CD14-positive monocyte (primary cell): ENCODE data around the gene MACROD2. TPM values are rescaled to one million over a fixed set of nuclear protein-coding genes. Genes with fewer than 3 reads are reported as not detected.

Experiments used
- DNase-seq, 3 donors: peaks; one replicate each; pipeline ENCODE4 v3.0.0-alpha.2; 2011 to 2022
- H2AFZ ChIP-seq: 2 replicates; pipeline ENCODE4 v1.6.0; 2012; ENCODE audit warnings: mild to moderate bottlenecking, low read depth, low read length, inconsistent platforms; ENCODE audit not compliant: insufficient read depth, poor library complexity, severe bottlenecking
- H3K27ac ChIP-seq, 2 donors: 1 replicate in 1 of 2; 2 replicates in 1 of 2; pipeline ENCODE4 v1.5.1; 2012 to 2013; ENCODE audit warnings: low read length in 2 of 2, control low read depth in 1 of 2, inconsistent platforms in 1 of 2, low read depth in 1 of 2, mild to moderate bottlenecking in 1 of 2
- H3K27me3 ChIP-seq, 2 donors: one replicate each; pipeline versions ENCODE4 v1.6.0 to v1.6.1; 2011 to 2013; ENCODE audit warnings: low read length in 2 of 2; ENCODE audit not compliant: control insufficient read depth in 2 of 2, insufficient read depth in 2 of 2
- H3K36me3 ChIP-seq, 2 donors: replicated peaks in 1 of 2; 1 replicate in 1 of 2; 2 replicates in 1 of 2; pipeline versions ENCODE4 v1.5.1 to v1.6.1; 2012 to 2013; ENCODE audit warnings: low read length in 2 of 2, control low read depth in 1 of 2, inconsistent platforms in 1 of 2, mild to moderate bottlenecking in 1 of 2; ENCODE audit not compliant: insufficient read depth in 2 of 2, control insufficient read depth in 1 of 2
- H3K4me1 ChIP-seq, 2 donors: 1 replicate in 1 of 2; 2 replicates in 1 of 2; pipeline versions ENCODE4 v1.5.1 to v1.6.1; 2012 to 2013; ENCODE audit warnings: low read length in 2 of 2, control low read depth in 1 of 2, inconsistent platforms in 1 of 2, mild to moderate bottlenecking in 1 of 2, moderate library complexity in 1 of 2; ENCODE audit not compliant: insufficient read depth in 2 of 2, control insufficient read depth in 1 of 2
- H3K4me2 ChIP-seq: replicated peaks from 2 replicates; pipeline ENCODE3; 2012; ENCODE audit warnings: low read length, moderate library complexity, mild to moderate bottlenecking; ENCODE audit not compliant: poor library complexity, severe bottlenecking; ENCODE audit errors: extremely low read depth
- H3K4me3 ChIP-seq, 3 experiments: fragments of 200-600 bp in 1 of 3; sonication (generic) in 1 of 3; replicated peaks in 1 of 3; 1 replicate in 2 of 3; 2 replicates in 1 of 3; pipeline ENCODE4 v1.5.1; 2011 to 2013; ENCODE audit warnings: low read length in 3 of 3, mild to moderate bottlenecking in 3 of 3, control low read depth in 2 of 3, low read depth in 2 of 3, inconsistent platforms in 1 of 3, moderate library complexity in 1 of 3
- H3K79me2 ChIP-seq: 2 replicates; pipeline ENCODE4 v1.6.0; 2012; ENCODE audit warnings: mild to moderate bottlenecking, control low read depth, inconsistent platforms, low read length, moderate library complexity; ENCODE audit not compliant: insufficient read depth
- H3K9ac ChIP-seq: 2 replicates; pipeline ENCODE4 v1.6.0; 2017; ENCODE audit warnings: low read length, mild to moderate bottlenecking; ENCODE audit not compliant: insufficient read depth, poor library complexity, severe bottlenecking
- H3K9me3 ChIP-seq, 2 donors: replicated peaks in 1 of 2; 1 replicate in 1 of 2; 2 replicates in 1 of 2; pipeline versions ENCODE4 v1.5.1 to v1.6.1; 2012 to 2013; ENCODE audit warnings: low read length in 2 of 2, control low read depth in 1 of 2; ENCODE audit not compliant: control insufficient read depth in 1 of 2, insufficient read depth in 1 of 2
- H4K20me1 ChIP-seq: 2 replicates; pipeline ENCODE4 v1.6.0; 2012; ENCODE audit warnings: mild to moderate bottlenecking, low read length, control low read depth, moderate library complexity; ENCODE audit not compliant: insufficient read depth
- H3K27ac Mint-ChIP-seq, 7 donors: one replicate each; pipeline ENCODE4 v1.8.0; 2020; ENCODE audit warnings: mild to moderate bottlenecking in 7 of 7, mixed read lengths in 7 of 7, moderate library complexity in 6 of 7, inconsistent platforms in 2 of 7
- H3K27me3 Mint-ChIP-seq, 3 donors: one replicate each; pipeline ENCODE4 v1.8.0; 2021 to 2022; ENCODE audit warnings: low read depth in 3 of 3, mild to moderate bottlenecking in 3 of 3, mixed read lengths in 3 of 3, moderate library complexity in 3 of 3, inconsistent platforms in 1 of 3
- H3K36me3 Mint-ChIP-seq, 2 donors: one replicate each; pipeline ENCODE4 v1.8.0; 2020; ENCODE audit warnings: mixed read lengths in 2 of 2, inconsistent platforms in 1 of 2, mild to moderate bottlenecking in 1 of 2
- H3K4me1 Mint-ChIP-seq: one replicate; pipeline ENCODE4 v1.8.0; 2020; ENCODE audit warnings: mild to moderate bottlenecking, mixed read lengths
- H3K4me3 Mint-ChIP-seq, 2 donors: one replicate each; pipeline ENCODE4 v1.8.0; 2020; ENCODE audit warnings: mild to moderate bottlenecking in 2 of 2, mixed read lengths in 2 of 2, moderate library complexity in 1 of 2
- H3K9me3 Mint-ChIP-seq, 7 donors: one replicate each; pipeline ENCODE4 v1.8.0; 2020 to 2022; ENCODE audit warnings: mixed read lengths in 7 of 7, mild to moderate bottlenecking in 6 of 7, moderate library complexity in 6 of 7, inconsistent platforms in 2 of 7
- WGBS: methylation state at CpG from one replicate; pipeline ENCODE4 v1.1.5; 2013; ENCODE audit warnings: missing lambda C conversion rate; ENCODE audit not compliant: insufficient coverage; 5-methylcytosine and 5-hydroxymethylcytosine counted together
- intact Hi-C, 2 donors: fragments of 100-400 bp; cut with micrococcal nuclease; formaldehyde crosslinking; loops; one replicate each; pipeline versions ENCODE4 v1.15.0 to v1.15.1; 2023
- polyA plus RNA-seq, 3 donors: library from polyadenylated mRNA; depleted of rRNA in 1 of 3; unstranded in 2 of 3; stranded (reverse) in 1 of 3; fragments of 300-500 nt in 2 of 3; fragments of >200 nt in 1 of 3; fragmentation: Illumina TruSeq in 2 of 3; gene quantifications; 1 replicate in 2 of 3; 2 replicates in 1 of 3; pipeline ENCODE4 v1.2.3, GENCODE V29; 2012 to 2021
- TF ChIP-seq, protein P1 (sequence below): fragments of 200-600 bp; IDR thresholded peaks from one replicate; pipeline ENCODE4 v1.8.0; 2022; ENCODE audit warnings: antibody characterized with exemption, mild to moderate bottlenecking

The MACROD2 gene
- polyA plus RNA-seq, 3 donors, result 0.23 TPM; not detected in 2

DNA sequence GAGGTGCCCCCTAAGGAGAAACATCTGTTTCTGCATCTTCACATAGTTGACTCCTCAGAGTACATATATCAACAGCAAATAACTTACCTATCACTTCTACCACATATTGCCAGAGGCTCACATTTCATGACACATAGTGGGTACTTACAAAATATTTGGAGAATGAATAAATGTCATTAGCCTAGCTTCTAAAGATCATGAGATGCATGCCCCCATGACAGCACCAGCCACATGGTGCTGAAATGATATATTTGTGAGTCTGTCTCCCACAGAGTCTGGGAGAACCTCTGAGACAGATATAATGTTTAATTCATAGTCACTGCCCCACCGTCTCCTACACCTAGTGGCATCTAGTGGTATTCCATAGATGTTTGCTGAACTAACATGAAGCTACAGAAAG is 2022.3 kb downstream of the MACROD2 start:
- Histone ChIP-seq H3K9ac (no peak overlapping the region), H3K4me3 (no peak overlapping the region), H3K9me3 (no peaks in the 10 kb centered on the region), H3K4me2 (no peak overlapping the region), H3K27me3 (no peaks in the 10 kb centered on the region), H3K36me3 (no peaks in the 10 kb centered on the region), H3K4me1 (no peaks in the 10 kb centered on the region), H2AFZ (no peak overlapping the region), H4K20me1 (no peaks in the 10 kb centered on the region), H3K79me2 (no peaks in the 10 kb centered on the region), H3K27ac (no peak overlapping the region)
- peaks cover 0 to 8% (median 6%) of the 10 kb centered on the region in 7 donors for H3K9me3 Mint-ChIP-seq
- no CpG with 5 or more reads among the region's 1 CpG for WGBS
- H3K27me3 Mint-ChIP-seq, result no peaks in the 10 kb centered on the region
- H3K4me1 Mint-ChIP-seq, result no peaks in the 10 kb centered on the region
- no peak overlapping the region for H3K4me3 Mint-ChIP-seq
- DNase-seq, result no peak
- TF ChIP-seq, protein P1, sequence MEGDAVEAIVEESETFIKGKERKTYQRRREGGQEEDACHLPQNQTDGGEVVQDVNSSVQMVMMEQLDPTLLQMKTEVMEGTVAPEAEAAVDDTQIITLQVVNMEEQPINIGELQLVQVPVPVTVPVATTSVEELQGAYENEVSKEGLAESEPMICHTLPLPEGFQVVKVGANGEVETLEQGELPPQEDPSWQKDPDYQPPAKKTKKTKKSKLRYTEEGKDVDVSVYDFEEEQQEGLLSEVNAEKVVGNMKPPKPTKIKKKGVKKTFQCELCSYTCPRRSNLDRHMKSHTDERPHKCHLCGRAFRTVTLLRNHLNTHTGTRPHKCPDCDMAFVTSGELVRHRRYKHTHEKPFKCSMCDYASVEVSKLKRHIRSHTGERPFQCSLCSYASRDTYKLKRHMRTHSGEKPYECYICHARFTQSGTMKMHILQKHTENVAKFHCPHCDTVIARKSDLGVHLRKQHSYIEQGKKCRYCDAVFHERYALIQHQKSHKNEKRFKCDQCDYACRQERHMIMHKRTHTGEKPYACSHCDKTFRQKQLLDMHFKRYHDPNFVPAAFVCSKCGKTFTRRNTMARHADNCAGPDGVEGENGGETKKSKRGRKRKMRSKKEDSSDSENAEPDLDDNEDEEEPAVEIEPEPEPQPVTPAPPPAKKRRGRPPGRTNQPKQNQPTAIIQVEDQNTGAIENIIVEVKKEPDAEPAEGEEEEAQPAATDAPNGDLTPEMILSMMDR, result no peak
- H3K27ac Mint-ChIP-seq, result no peak overlapping the region
- H3K36me3 Mint-ChIP-seq, result no peaks in the 10 kb centered on the region
- intact Hi-C loops, result no loop called here

DNA sequence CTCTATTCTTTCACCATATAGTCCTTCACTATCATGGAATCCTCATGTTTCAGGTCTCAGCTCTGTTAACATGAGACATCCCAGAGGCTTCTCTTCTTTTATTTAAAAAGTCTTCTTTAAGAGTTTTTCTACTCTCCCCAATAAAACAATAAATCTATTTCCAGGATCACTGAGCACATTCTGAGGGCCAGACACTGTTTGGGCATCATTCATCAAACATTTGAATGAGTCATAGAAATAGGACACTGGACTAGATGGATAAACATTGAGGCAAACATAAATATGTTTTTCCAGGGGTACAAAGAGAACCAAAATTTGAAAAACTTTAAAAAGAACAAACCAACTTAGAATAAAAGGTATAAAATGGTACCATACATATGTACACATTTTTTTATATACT is 2023.6 kb downstream of the MACROD2 start:
- no peak overlapping the region for H2AFZ ChIP-seq
- no peak overlapping the region for H3K4me3 Mint-ChIP-seq
- intact Hi-C loops, result no loop called here
- H3K4me1 ChIP-seq, result no peaks in the 10 kb centered on the region
- no peaks in the 10 kb centered on the region for H4K20me1 ChIP-seq
- no peak overlapping the region for H3K4me2 ChIP-seq
- peaks cover 0 to 8% (median 6%) of the 10 kb centered on the region in 7 donors for H3K9me3 Mint-ChIP-seq
- H3K4me3 ChIP-seq, result no peak overlapping the region
- no peak overlapping the region for H3K27ac Mint-ChIP-seq
- no peak for DNase-seq
- no peaks in the 10 kb centered on the region for H3K36me3 ChIP-seq
- H3K79me2 ChIP-seq, result no peaks in the 10 kb centered on the region
- no peaks in the 10 kb centered on the region for H3K36me3 Mint-ChIP-seq
- no peak overlapping the region for H3K9ac ChIP-seq
- no peak overlapping the region for H3K27ac ChIP-seq
- H3K27me3 ChIP-seq, result no peaks in the 10 kb centered on the region
- H3K27me3 Mint-ChIP-seq, result no peaks in the 10 kb centered on the region
- no peaks in the 10 kb centered on the region for H3K4me1 Mint-ChIP-seq
- H3K9me3 ChIP-seq, result no peaks in the 10 kb centered on the region
- TF ChIP-seq, protein P1, result no peak
